HepG2 (cell line): Measurements from ENCODE around the gene ARHGAP26. TPM values are rescaled to one million over a fixed set of nuclear protein-coding genes. Genes with fewer than 3 reads are reported as not detected.

ENCODE experiments used
- ATAC-seq: fragments of 200-7000 bp; cut with Tn5 transposase; 3 replicates; pipeline ENCODE4 v1.9.1; 2020; ENCODE audit warnings: mild to moderate bottlenecking, moderate library complexity
- BruUV-seq: library from RNA; stranded (reverse); fragments of 400-500 nt; replicated peaks from 2 replicates; lab custom pipeline; 2021; lab: Mats Ljungman, UMichigan
- CTCF ChIA-PET: fragments of 300-600 bp; formaldehyde crosslinking; extraction: SDS; loops from one replicate; lab custom pipeline; 2021; ENCODE audit warnings: low total read pairs, inconsistent platforms, low intra/inter-chr PET ratio; lab: Yijun Ruan, JAX
- POLR2A ChIA-PET: fragments of 350-600 bp; sonication (Branson Sonifier 250); formaldehyde crosslinking; loops from one replicate; lab custom pipeline; 2020; ENCODE audit warnings: antibody characterized with exemption, inconsistent platforms; lab: Yijun Ruan, JAX
- DNase-seq: peaks from one replicate; pipeline ENCODE4 v3.0.0-alpha.2; 2015; ENCODE audit warnings: low spot score
- FAIRE-seq: peaks from 3 replicates; lab custom pipeline; 2011; peaks lifted over from hg19 to GRCh38; lab: Jason Lieb, UNC
- H2AFZ ChIP-seq: one replicate; pipeline ENCODE4 v1.6.1; 2011; ENCODE audit warnings: low read length, inconsistent platforms
- H3K27ac ChIP-seq: fragments of 300-600 bp; 3 replicates; pipeline ENCODE4 v1.8.0; 2011; ENCODE audit warnings: mixed run types, mild to moderate bottlenecking, mixed read lengths, low read length, inconsistent platforms; ENCODE audit not compliant: insufficient read depth; ENCODE audit errors: extremely low read length
- H3K27me3 ChIP-seq, 2 experiments: fragments of 200-600 bp in 1 of 2; 2 replicates in 1 of 2; 3 replicates in 1 of 2; pipeline versions ENCODE4 v1.6.0 to v1.8.0; 2011; ENCODE audit warnings: low read length in 2 of 2, mild to moderate bottlenecking in 2 of 2, moderate library complexity in 2 of 2, inconsistent platforms in 1 of 2; ENCODE audit not compliant: insufficient read depth in 2 of 2, control insufficient read depth in 1 of 2
- H3K36me3 ChIP-seq, 2 experiments: fragments of 200-600 bp in 1 of 2; replicated peaks in 1 of 2; 2 replicates in 1 of 2; 3 replicates in 1 of 2; pipeline versions ENCODE4 v1.5.1 to v1.8.0; 2011; ENCODE audit warnings: low read length in 2 of 2, inconsistent platforms in 1 of 2; ENCODE audit not compliant: insufficient read depth in 2 of 2, control insufficient read depth in 1 of 2
- H3K4me1 ChIP-seq: 2 replicates; pipeline ENCODE4 v1.5.1; 2012; ENCODE audit warnings: low read length, inconsistent platforms; ENCODE audit not compliant: insufficient read depth
- H3K4me2 ChIP-seq: 2 replicates; pipeline ENCODE4 v1.6.0; 2011; ENCODE audit warnings: low read depth, low read length, inconsistent platforms
- H3K4me3 ChIP-seq, 3 experiments: fragments of 200-600 bp in 1 of 3; sonication (generic), shearing (Covaris generic) in 1 of 3; replicated peaks in 1 of 3; 2 replicates each; pipeline ENCODE4 v1.5.1; 2011 to 2016; ENCODE audit warnings: low read length in 3 of 3, inconsistent platforms in 2 of 3, low read depth in 2 of 3, mild to moderate bottlenecking in 2 of 3, control low read depth in 1 of 3, mixed read lengths in 1 of 3; ENCODE audit not compliant: insufficient read depth in 1 of 3
- H3K79me2 ChIP-seq: one replicate; pipeline ENCODE4 v1.6.1; 2011; ENCODE audit warnings: low read length, inconsistent platforms; ENCODE audit not compliant: insufficient read depth
- H3K9ac ChIP-seq: 2 replicates; pipeline ENCODE4 v1.6.0; 2011; ENCODE audit warnings: mild to moderate bottlenecking, low read depth, low read length, inconsistent platforms; ENCODE audit not compliant: insufficient read depth
- H3K9me3 ChIP-seq: 2 replicates; pipeline ENCODE4 v1.5.1; 2012; ENCODE audit warnings: mild to moderate bottlenecking, low read length
- H4K20me1 ChIP-seq: 2 replicates; pipeline ENCODE4 v1.6.0; 2011; ENCODE audit warnings: inconsistent platforms, mild to moderate bottlenecking, low read length, moderate library complexity; ENCODE audit not compliant: insufficient read depth
- ARID5B ChIP-seq: IDR thresholded peaks from 2 replicates; pipeline ENCODE4 v1.4.0; 2020; ENCODE audit warnings: mild to moderate bottlenecking, missing genetic modification reagents
- HOXA7 ChIP-seq: sonication (generic); formaldehyde crosslinking; IDR thresholded peaks from 2 replicates; pipeline ENCODE4 v1.8.1; 2022; ENCODE audit warnings: mild to moderate bottlenecking, missing genetic modification reagents, moderate library complexity
- HOXD1 ChIP-seq: sonication (generic); formaldehyde crosslinking; IDR thresholded peaks from 2 replicates; pipeline ENCODE4 v1.5.0; 2020; ENCODE audit warnings: missing genetic modification reagents
- KLF9 ChIP-seq: IDR thresholded peaks from 2 replicates; pipeline ENCODE4 v1.6.1; 2016; ENCODE audit warnings: low read depth
- MATR3 ChIP-seq: sonication (generic); formaldehyde crosslinking; IDR thresholded peaks from 2 replicates; pipeline ENCODE4 v1.4.0; 2020; ENCODE audit warnings: missing genetic modification reagents
- MTA3 ChIP-seq: sonication (generic); formaldehyde crosslinking; IDR thresholded peaks from 2 replicates; pipeline ENCODE4 v1.4.0; 2020; ENCODE audit warnings: missing genetic modification reagents
- MXD4 ChIP-seq: IDR thresholded peaks from 2 replicates; pipeline ENCODE4 v1.6.1; 2016; ENCODE audit warnings: mild to moderate bottlenecking, missing biosample characterization, missing genetic modification reagents
- MZF1 ChIP-seq: sonication (generic); formaldehyde crosslinking; IDR thresholded peaks from 2 replicates; pipeline ENCODE4 v1.8.1; 2023; ENCODE audit warnings: mild to moderate bottlenecking, missing genetic modification reagents, borderline replicate concordance
- NCOA2 ChIP-seq: sonication (generic); formaldehyde crosslinking; IDR thresholded peaks from 2 replicates; pipeline ENCODE4 v1.8.0; 2022; ENCODE audit warnings: inconsistent platforms
- PLRG1 ChIP-seq: fragments of 450-650 bp; conservative IDR thresholded peaks from 2 replicates; pipeline ENCODE4 v1.6.1; 2016
- RAD51 ChIP-seq: fragments of 450-650 bp; IDR thresholded peaks from 2 replicates; pipeline ENCODE4 v1.6.1; 2016; ENCODE audit warnings: borderline replicate concordance
- SP5 ChIP-seq: IDR thresholded peaks from 2 replicates; pipeline ENCODE4 v1.6.1; 2016; ENCODE audit warnings: low read depth, borderline replicate concordance
- TAF1 ChIP-seq: sonication (generic); formaldehyde crosslinking; IDR thresholded peaks from 2 replicates; pipeline ENCODE4 v1.4.0; 2020; ENCODE audit warnings: missing genetic modification reagents
- ZNF232 ChIP-seq: sonication (generic); formaldehyde crosslinking; IDR thresholded peaks from 2 replicates; pipeline ENCODE4 v1.4.0; 2020; ENCODE audit warnings: missing genetic modification reagents, borderline replicate concordance
- ZNF251 ChIP-seq: sonication (generic); formaldehyde crosslinking; IDR thresholded peaks from 2 replicates; pipeline ENCODE4 v1.9.0; 2021; ENCODE audit warnings: mild to moderate bottlenecking, missing genetic modification reagents
- ZNF256 ChIP-seq: sonication (generic); formaldehyde crosslinking; conservative IDR thresholded peaks from 2 replicates; pipeline ENCODE4 v1.4.0; 2020; ENCODE audit warnings: missing genetic modification reagents
- ZNF333 ChIP-seq: sonication (generic); formaldehyde crosslinking; IDR thresholded peaks from 2 replicates; pipeline ENCODE4 v1.4.0; 2020; ENCODE audit warnings: mild to moderate bottlenecking, missing genetic modification reagents, borderline replicate concordance
- ZNF33B ChIP-seq: sonication (generic); formaldehyde crosslinking; IDR thresholded peaks from 2 replicates; pipeline ENCODE4 v1.5.1; 2020; ENCODE audit warnings: mild to moderate bottlenecking, missing genetic modification reagents
- ZNF383 ChIP-seq: sonication (generic); formaldehyde crosslinking; IDR thresholded peaks from 2 replicates; pipeline ENCODE4 v1.4.0; 2020; ENCODE audit warnings: missing genetic modification reagents, mild to moderate bottlenecking, borderline replicate concordance
- ZNF503 ChIP-seq: sonication (generic); formaldehyde crosslinking; IDR thresholded peaks from 2 replicates; pipeline ENCODE4 v1.4.0; 2020; ENCODE audit warnings: missing genetic modification reagents
- ZNF644 ChIP-seq: IDR thresholded peaks from 2 replicates; pipeline ENCODE4 v1.6.1; 2016; ENCODE audit warnings: low read depth
- WGBS: methylation state at CpG from one replicate; pipeline ENCODE4 v1.1.6; 2017; ENCODE audit warnings: low lambda C conversion rate; 5-methylcytosine and 5-hydroxymethylcytosine counted together
- in situ Hi-C: cut with HindIII; loops from 2 replicates; pipeline ENCODE4 v1.10.0; 2017; ENCODE audit warnings: low pct_unique_long_range_greater_than_20kb; ENCODE audit not compliant: extremely low pct_ligation_motif_present
- intact Hi-C: fragments of 100-400 bp; cut with micrococcal nuclease; formaldehyde crosslinking; loops from one replicate; pipeline ENCODE4 v1.10.0; 2022; ENCODE audit not compliant: unreplicated experiment
- polyA plus RNA-seq, 8 experiments: library from polyadenylated mRNA; depleted of rRNA in 3 of 8; stranded (reverse) in 7 of 8; unstranded in 1 of 8; fragments of >200 nt; fragmentation: Illumina TruSeq in 4 of 8; extraction: Trizol in 4 of 8; gene quantifications; 2 replicates each; pipeline versions ENCODE4 v1.2.1 to v1.2.3, GENCODE V29; 2011 to 2016; ENCODE audit warnings: low read depth in 4 of 8, missing spikeins in 1 of 8, mixed read lengths in 1 of 8; ENCODE audit not compliant: insufficient read depth in 1 of 8
- total RNA-seq, 5 experiments: library from RNA; depleted of rRNA; stranded (reverse); fragments of >200 nt; fragmentation: Illumina TruSeq; extraction: Trizol; gene quantifications; 2 replicates each; pipeline ENCODE4 v1.2.3, GENCODE V29; 2016; ENCODE audit warnings: low read depth in 1 of 5

Gene ARHGAP26
- total and polyA plus RNA-seq, 2 of the 13 experiments (the other 11 are each of a cell fraction or from before 2014, with no cell fraction given), result 9.6 to 18.2 TPM

GRCh38 chr5:142821733-142822487 is 51.7 kb downstream of the ARHGAP26 start:
- FAIRE-seq, result peak; percentile 42
- H2AFZ ChIP-seq, result no peak overlapping the region
- H3K27ac ChIP-seq, result peak overlapping the region; percentile 91
- H3K9ac ChIP-seq, result no peak overlapping the region; the same call in 1 of the 2 replicates
- intact Hi-C loops, result loop anchor here (2.0 kb wide), 1 partner anchor 13 kb away; no protein-coding TSS in a partner anchor
- H3K4me1 ChIP-seq, result peaks cover 99% of the 10 kb centered on the region
- peak overlapping the region in 1 of 3 experiments; percentile 25; a peak in 1 of 6 replicates for H3K4me3 ChIP-seq
- H4K20me1 ChIP-seq, result no peaks in the 10 kb centered on the region
- 29% methylated on average over 3 of the region's 3 CpGs for WGBS
- H3K4me2 ChIP-seq, result peak overlapping the region; percentile 52
- H3K9me3 ChIP-seq, result no peaks in the 10 kb centered on the region
- no peaks in the 10 kb centered on the region for H3K36me3 ChIP-seq
- BruUV-seq, result no TSS peak
- ATAC-seq, result peak; percentile 66
- in situ Hi-C loops, result no loop called here
- ChIA-PET POLR2A (interaction anchor here (1.3 to 5.2 kb wide), 5 partner anchors 11 to 51 kb away, joined by 3 to 54 read pairs (median 7); partner anchors contain the start of gene ARHGAP26), CTCF (no interaction called here)
- H3K27me3 ChIP-seq, result no peaks in the 10 kb centered on the region
- peak; percentile 85 for DNase-seq
- H3K79me2 ChIP-seq, result peaks cover 25% of the 10 kb centered on the region
- TF ChIP-seq MTA3 (CRISPR knock-in tag) (no peak), ZNF33B (CRISPR knock-in tag) (no peak), KLF9 (CRISPR knock-in tag) (no peak), ZNF251 (CRISPR knock-in tag) (no peak), ZNF333 (CRISPR knock-in tag) (no peak), NCOA2 (CRISPR knock-in tag) (peak; percentile 43; the same call in 1 of the 2 replicates), ZNF232 (CRISPR knock-in tag) (no peak), ARID5B (peak; percentile 61; the same call in 1 of the 2 replicates), SP5 (CRISPR knock-in tag) (peak; percentile 29; the same call in 1 of the 2 replicates), ZNF644 (CRISPR knock-in tag) (no peak), HOXA7 (CRISPR knock-in tag) (no peak), PLRG1 (no peak), HOXD1 (CRISPR knock-in tag) (no peak), MATR3 (CRISPR knock-in tag) (no peak), ZNF256 (CRISPR knock-in tag) (no peak), MZF1 (CRISPR knock-in tag) (no peak), RAD51 (no peak), ZNF503 (CRISPR knock-in tag) (no peak), TAF1 (CRISPR knock-in tag) (no peak), ZNF383 (CRISPR knock-in tag) (no peak), MXD4 (CRISPR knock-in tag) (no peak)
